Duodenal mucosa (tissue), 2 donors: ENCODE results near the gene TMEM232.
A peak's percentile ranks its signal among the peaks of the same experiment; 100 is the strongest.

ENCODE experiments used
- H3K27ac ChIP-seq: one replicate; pipeline ENCODE4 v1.7.0; 2013; ENCODE audit warnings: low read depth, low read length
- H3K27me3 ChIP-seq, 2 donors: one replicate each; pipeline ENCODE4 v1.7.0; 2013; ENCODE audit warnings: low read length in 2 of 2, control low read depth in 1 of 2; ENCODE audit not compliant: insufficient read depth in 2 of 2, control insufficient read depth in 1 of 2
- H3K36me3 ChIP-seq, 2 donors: one replicate each; pipeline ENCODE4 v1.7.0; 2013; ENCODE audit warnings: low read length in 2 of 2, control low read depth in 1 of 2; ENCODE audit not compliant: insufficient read depth in 2 of 2, control insufficient read depth in 1 of 2
- H3K4me1 ChIP-seq, 2 donors: one replicate each; pipeline ENCODE4 v1.7.0; 2013; ENCODE audit warnings: low read length in 2 of 2, control low read depth in 1 of 2; ENCODE audit not compliant: insufficient read depth in 2 of 2, control insufficient read depth in 1 of 2
- H3K4me3 ChIP-seq, 2 donors: one replicate each; pipeline ENCODE4 v1.7.0; 2013; ENCODE audit warnings: low read length in 2 of 2, low read depth in 1 of 2
- H3K9ac ChIP-seq, 2 donors: one replicate each; pipeline ENCODE4 v1.7.0; 2013; ENCODE audit warnings: low read length in 2 of 2, low read depth in 1 of 2
- H3K9me3 ChIP-seq, 2 donors: one replicate each; pipeline ENCODE4 v1.7.0; 2013; ENCODE audit warnings: low read length in 2 of 2, control low read depth in 1 of 2; ENCODE audit not compliant: control insufficient read depth in 1 of 2

The TMEM232 gene

GRCh38 chr5:110726249-110727024 is at the start of gene TMEM232:
Gene TMEM232, minus strand, starts transcription at chr5:110726671. Its CDS starts 59,319 bp downstream, at chr5:110667352.
- H3K27me3 ChIP-seq: no peaks in the 10 kb centered on the region
- H3K4me3 ChIP-seq: peak within 1 kb of the TSS; percentile 78 to 80
- no peaks in the 10 kb centered on the region for H3K4me1 ChIP-seq
- H3K9ac ChIP-seq: peak within 1 kb of the TSS; percentile 2 to 42
- no peak within 1 kb of the TSS for H3K27ac ChIP-seq
- H3K36me3 ChIP-seq: no peaks in the 10 kb centered on the region
- H3K9me3 ChIP-seq: no peaks in the 10 kb centered on the region

GRCh38 chr5:110770286-110770685 is 43.8 kb upstream of the TMEM232 start:
- Histone ChIP-seq H3K36me3 (no peaks in the 10 kb centered on the region), H3K9me3 (no peaks in the 10 kb centered on the region), H3K4me3 (no peak overlapping the region), H3K27ac (no peak overlapping the region), H3K9ac (no peak overlapping the region), H3K27me3 (no peaks in the 10 kb centered on the region), H3K4me1 (no peaks in the 10 kb centered on the region)

GRCh38 chr5:110769000-110769681 is 42.7 kb upstream of the TMEM232 start:
- Histone ChIP-seq H3K4me1 (no peaks in the 10 kb centered on the region), H3K9ac (no peak overlapping the region), H3K27me3 (no peaks in the 10 kb centered on the region), H3K4me3 (no peak overlapping the region), H3K27ac (no peak overlapping the region), H3K36me3 (no peaks in the 10 kb centered on the region), H3K9me3 (no peaks in the 10 kb centered on the region)

GRCh38 chr5:110768138-110768860 is 41.8 kb upstream of the TMEM232 start:
- Histone ChIP-seq H3K4me1 (no peaks in the 10 kb centered on the region), H3K4me3 (no peak overlapping the region), H3K9me3 (no peaks in the 10 kb centered on the region), H3K9ac (no peak overlapping the region), H3K27me3 (no peaks in the 10 kb centered on the region), H3K36me3 (peaks cover 0 to under 1% of the 10 kb centered on the region in 2 donors), H3K27ac (no peak overlapping the region)

GRCh38 chr5:110760158-110760557 is 33.7 kb upstream of the TMEM232 start:
- no peak overlapping the region for H3K9ac ChIP-seq
- H3K27me3 ChIP-seq: no peaks in the 10 kb centered on the region
- H3K27ac ChIP-seq: no peak overlapping the region
- H3K4me1 ChIP-seq: no peaks in the 10 kb centered on the region
- no peaks in the 10 kb centered on the region for H3K9me3 ChIP-seq
- H3K4me3 ChIP-seq: no peak overlapping the region
- H3K36me3 ChIP-seq: peaks cover 21 to 47% of the 10 kb centered on the region in 2 donors

- H3K9me3 ChIP-seq: no peaks in the 10 kb centered on the region
These were observed 30.8 kb upstream of the TMEM232 start for GRCh38 chr5:110757118-110757729.

GRCh38 chr5:110754181-110754580 is 27.7 kb upstream of the TMEM232 start:
- Histone ChIP-seq H3K36me3 (peaks cover 16 to 23% of the 10 kb centered on the region in 2 donors), H3K4me3 (no peak overlapping the region), H3K27ac (no peak overlapping the region), H3K9ac (no peak overlapping the region), H3K9me3 (no peaks in the 10 kb centered on the region), H3K27me3 (no peaks in the 10 kb centered on the region), H3K4me1 (peaks cover 0 to 3% of the 10 kb centered on the region in 2 donors)

More at GRCh38 chr5:110757118-110757729, 30.8 kb upstream of the TMEM232 start:
- Histone ChIP-seq H3K4me1 (peaks cover 0 to 1% of the 10 kb centered on the region in 2 donors), H3K9ac (no peak overlapping the region), H3K27me3 (no peaks in the 10 kb centered on the region), H3K36me3 (peaks cover 17 to 36% of the 10 kb centered on the region in 2 donors), H3K27ac (no peak overlapping the region), H3K4me3 (no peak overlapping the region)

GRCh38 chr5:110753600-110753999 is 27.1 kb upstream of the TMEM232 start:
- no peak overlapping the region for H3K4me3 ChIP-seq
- no peaks in the 10 kb centered on the region for H3K9me3 ChIP-seq
- peaks cover 0 to 3% of the 10 kb centered on the region in 2 donors for H3K4me1 ChIP-seq
- H3K27me3 ChIP-seq: no peaks in the 10 kb centered on the region
- no peak overlapping the region for H3K9ac ChIP-seq
- no peak overlapping the region for H3K27ac ChIP-seq
- H3K36me3 ChIP-seq: peaks cover 11 to 24% of the 10 kb centered on the region in 2 donors

GRCh38 chr5:110752953-110753352 is 26.5 kb upstream of the TMEM232 start:
- Histone ChIP-seq H3K9me3 (no peaks in the 10 kb centered on the region), H3K4me1 (peaks cover 0 to 3% of the 10 kb centered on the region in 2 donors), H3K4me3 (no peak overlapping the region), H3K9ac (no peak overlapping the region), H3K36me3 (peaks cover 13 to 27% of the 10 kb centered on the region in 2 donors), H3K27ac (no peak overlapping the region), H3K27me3 (no peaks in the 10 kb centered on the region)
